Activated T-helper 1 cell treated with anti-CD3 and anti-CD28 coated beads, Interleukin-2, amount 50 U/mL, for 16 hours (primary cell): Measurements from ENCODE around the gene TEAD1.

ENCODE experiments used
- DNase-seq, 2 donors: peaks; one replicate each; pipeline ENCODE4 v3.0.0-alpha.2; 2020; ENCODE audit warnings: low read depth in 1 of 2, low spot score in 1 of 2

TEAD1 gene

GRCh38 chr11:12762278-12762677 lies 88.1 kb downstream of the TEAD1 start:
- no peak for DNase-seq

- DNase-seq = no peak
Observed at GRCh38 chr11:12762696-12763324, 88.6 kb downstream of the TEAD1 start.

GRCh38 chr11:12764187-12764914 lies 90.1 kb downstream of the TEAD1 start:
- DNase-seq = no peak

GRCh38 chr11:12765428-12765827 lies 91.2 kb downstream of the TEAD1 start:
- DNase-seq = no peak

- no peak for DNase-seq
Observed at GRCh38 chr11:12767027-12767426, 92.8 kb downstream of the TEAD1 start.

- no peak for DNase-seq
Observed at GRCh38 chr11:12767577-12767976, 93.4 kb downstream of the TEAD1 start.

GRCh38 chr11:12768726-12769673 lies 94.8 kb downstream of the TEAD1 start:
- no peak for DNase-seq

- no peak for DNase-seq
Observed at GRCh38 chr11:12769834-12770345, 95.7 kb downstream of the TEAD1 start.

- no peak for DNase-seq
Observed at GRCh38 chr11:12770435-12770834, 96.2 kb downstream of the TEAD1 start.

GRCh38 chr11:12770966-12771597 lies 96.9 kb downstream of the TEAD1 start:
- no peak for DNase-seq

- no peak for DNase-seq
Observed at GRCh38 chr11:12771875-12772274, 97.7 kb downstream of the TEAD1 start.

GRCh38 chr11:12772324-12772723 lies 98.1 kb downstream of the TEAD1 start:
- DNase-seq = no peak

GRCh38 chr11:12773591-12773990 lies 99.4 kb downstream of the TEAD1 start:
- DNase-seq = no peak

- no peak for DNase-seq
Observed at GRCh38 chr11:12775955-12776354, 101.7 kb downstream of the TEAD1 start.

GRCh38 chr11:12777208-12777874 lies 103.1 kb downstream of the TEAD1 start:
- DNase-seq = no peak

- no peak for DNase-seq
Observed at GRCh38 chr11:12778240-12778905, 104.2 kb downstream of the TEAD1 start.

GRCh38 chr11:12783765-12784164 lies 109.5 kb downstream of the TEAD1 start:
- no peak for DNase-seq

- DNase-seq = no peak
Observed at GRCh38 chr11:12784445-12784844, 110.2 kb downstream of the TEAD1 start.

- DNase-seq = no peak
Observed at GRCh38 chr11:12784987-12785386, 110.8 kb downstream of the TEAD1 start.

- DNase-seq = no peak
Observed at GRCh38 chr11:12785901-12786300, 111.7 kb downstream of the TEAD1 start.
